ENCODE results near the gene SPPL3.

SPPL3 gene

GRCh38 chr12:120721866-120722265, 182.3 kb downstream of the SPPL3 start:
- no peak overlapping the region for H3K4me3 ChIP-seq (ENCODE audit: low read depth, low read length)
- TF ChIP-seq, protein P1, sequence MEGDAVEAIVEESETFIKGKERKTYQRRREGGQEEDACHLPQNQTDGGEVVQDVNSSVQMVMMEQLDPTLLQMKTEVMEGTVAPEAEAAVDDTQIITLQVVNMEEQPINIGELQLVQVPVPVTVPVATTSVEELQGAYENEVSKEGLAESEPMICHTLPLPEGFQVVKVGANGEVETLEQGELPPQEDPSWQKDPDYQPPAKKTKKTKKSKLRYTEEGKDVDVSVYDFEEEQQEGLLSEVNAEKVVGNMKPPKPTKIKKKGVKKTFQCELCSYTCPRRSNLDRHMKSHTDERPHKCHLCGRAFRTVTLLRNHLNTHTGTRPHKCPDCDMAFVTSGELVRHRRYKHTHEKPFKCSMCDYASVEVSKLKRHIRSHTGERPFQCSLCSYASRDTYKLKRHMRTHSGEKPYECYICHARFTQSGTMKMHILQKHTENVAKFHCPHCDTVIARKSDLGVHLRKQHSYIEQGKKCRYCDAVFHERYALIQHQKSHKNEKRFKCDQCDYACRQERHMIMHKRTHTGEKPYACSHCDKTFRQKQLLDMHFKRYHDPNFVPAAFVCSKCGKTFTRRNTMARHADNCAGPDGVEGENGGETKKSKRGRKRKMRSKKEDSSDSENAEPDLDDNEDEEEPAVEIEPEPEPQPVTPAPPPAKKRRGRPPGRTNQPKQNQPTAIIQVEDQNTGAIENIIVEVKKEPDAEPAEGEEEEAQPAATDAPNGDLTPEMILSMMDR (IDR thresholded peaks at IDR 0.05; ENCODE audit: low read depth, low read length, missing control alignments): no peak
- no peak for DNase-seq (ENCODE audit: low read depth)
- in situ Hi-C loops (cut with HindIII; ENCODE audit: low sequenced_read_pairs): loop anchor here (25.0 kb wide), 1 partner anchor 135 kb away; the partner anchor contains the start of gene POP5

DNA sequence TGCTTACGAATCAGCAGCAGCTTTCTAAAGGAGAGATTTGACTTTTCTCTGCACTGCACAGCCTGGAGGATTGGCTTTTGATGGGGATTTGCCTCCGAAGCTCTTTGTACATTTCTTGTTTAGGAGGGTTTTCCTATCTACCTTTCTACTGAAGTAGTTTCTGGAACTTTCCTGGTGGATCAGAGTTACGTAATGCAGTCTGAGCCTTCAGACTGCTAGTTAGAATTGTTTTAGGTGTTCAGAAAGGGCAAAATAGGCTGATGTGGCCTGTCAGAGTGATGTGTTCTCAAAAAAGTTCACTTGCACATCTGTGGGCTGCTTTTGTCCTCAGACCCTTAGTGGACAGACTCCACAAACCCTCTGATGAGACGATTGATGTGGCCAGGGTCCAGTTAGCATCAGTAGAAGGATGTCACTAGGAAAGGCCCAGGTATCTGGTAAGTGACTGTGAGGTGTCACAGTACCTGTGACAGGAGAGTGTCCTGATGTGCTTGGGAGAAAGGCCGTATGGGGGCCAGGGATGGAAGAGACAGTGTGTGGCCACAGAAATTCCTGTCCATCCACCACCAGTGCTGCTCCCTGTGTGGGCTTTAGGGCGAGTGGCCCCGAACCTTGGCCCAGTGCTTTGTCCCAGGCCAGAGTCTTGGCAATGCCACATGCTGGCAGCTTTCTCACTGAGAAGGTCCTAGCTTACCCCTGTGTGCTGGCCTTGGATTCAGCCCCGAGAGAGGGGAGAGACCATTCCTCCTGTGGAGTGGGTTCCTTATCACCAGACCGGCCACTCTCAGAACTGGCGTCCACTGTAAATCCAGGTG, 183.0 kb downstream of the SPPL3 start:
- DNase-seq (ENCODE audit: low read depth): no peak
- TF ChIP-seq, protein P1 (IDR thresholded peaks at IDR 0.05; ENCODE audit: low read depth, low read length, missing control alignments): no peak
- in situ Hi-C loops (cut with HindIII; ENCODE audit: low sequenced_read_pairs): loop anchor here (25.0 kb wide), 1 partner anchor 134 kb away; the partner anchor contains the start of gene POP5
- H3K4me3 ChIP-seq (ENCODE audit: low read depth, low read length): no peak overlapping the region

DNA sequence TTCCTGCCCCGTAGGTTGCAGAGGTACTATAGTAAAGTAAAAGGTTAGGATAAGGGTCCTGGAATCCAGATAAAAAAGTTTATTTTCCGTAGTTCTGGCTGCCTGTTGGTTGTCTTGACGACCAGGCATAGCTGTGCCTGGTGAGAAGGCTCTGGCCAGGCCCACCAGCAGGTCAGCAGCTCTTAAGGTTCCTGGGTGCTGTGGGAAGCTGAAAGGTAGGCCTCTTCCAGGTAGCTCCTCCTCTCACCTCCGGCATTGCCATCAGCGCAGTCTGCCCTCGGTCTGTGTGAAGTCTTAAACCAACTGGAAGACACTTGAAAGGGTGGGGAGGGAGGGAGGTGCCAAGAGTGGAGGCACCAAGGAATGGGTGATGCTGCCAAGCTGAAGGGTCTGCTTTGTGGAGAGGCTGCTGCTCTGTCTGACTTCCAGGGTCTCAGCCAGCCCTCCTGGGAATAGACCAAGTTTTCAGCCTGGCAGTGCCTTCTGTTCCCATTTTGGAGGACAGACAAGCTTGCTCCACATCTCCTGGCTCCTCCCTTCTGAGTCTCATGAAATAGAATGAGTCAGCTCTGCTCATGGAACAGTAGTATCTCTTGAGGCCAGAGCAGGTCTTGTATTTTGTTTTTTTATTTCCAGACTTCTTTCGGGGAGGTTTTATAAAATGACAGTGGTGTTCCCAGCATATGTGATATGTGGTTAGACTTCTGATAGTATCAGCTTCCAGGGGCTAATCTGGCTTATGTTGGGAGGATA, 183.7 kb downstream of the SPPL3 start:
- DNase-seq (ENCODE audit: low read depth): peak; percentile 18
- no peak overlapping the region for H3K4me3 ChIP-seq (ENCODE audit: low read depth, low read length)
- TF ChIP-seq, protein P1 (IDR thresholded peaks at IDR 0.05; ENCODE audit: low read depth, low read length, missing control alignments): no peak
- in situ Hi-C loops (cut with HindIII; ENCODE audit: low sequenced_read_pairs): loop anchor here (25.0 kb wide), 1 partner anchor 133 kb away; the partner anchor contains the start of gene POP5

DNA sequence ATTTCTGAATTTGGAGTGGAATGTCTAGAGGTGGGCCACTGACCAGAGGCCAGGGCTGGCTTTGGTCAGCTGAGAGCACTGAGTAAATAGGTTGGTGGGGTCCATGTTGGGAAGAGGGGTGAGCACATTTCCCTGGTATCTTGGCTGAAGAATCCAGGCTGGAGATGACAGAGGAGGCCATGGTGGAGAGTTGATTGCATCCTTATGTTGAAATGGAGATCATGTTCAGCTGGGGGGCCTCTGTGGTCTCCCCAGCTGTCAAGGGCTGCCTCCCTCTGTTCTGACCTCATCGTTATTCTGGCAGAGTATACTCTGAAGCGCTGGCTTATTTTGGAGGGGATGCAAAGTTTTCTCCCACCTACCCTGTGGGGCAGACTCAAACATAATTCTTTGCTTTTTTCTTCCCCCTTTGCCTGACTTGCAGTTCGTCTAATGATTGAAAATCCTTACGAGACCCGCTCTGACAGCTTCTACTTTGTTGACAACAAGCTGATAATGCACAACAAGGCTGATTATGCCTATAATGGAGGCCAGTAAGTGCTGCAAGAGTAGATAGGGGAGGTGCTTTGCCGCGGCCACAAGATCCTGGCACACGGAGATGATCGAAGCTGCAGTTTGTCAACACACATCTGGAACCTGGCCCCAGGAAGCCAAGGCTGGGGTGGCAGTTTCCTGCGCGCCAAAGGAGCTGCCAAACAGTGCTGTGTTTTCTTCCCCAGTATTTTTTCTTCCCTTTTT, 184.5 kb downstream of the SPPL3 start:
- no peak for DNase-seq (ENCODE audit: low read depth)
- TF ChIP-seq, protein P1 (IDR thresholded peaks at IDR 0.05; ENCODE audit: low read depth, low read length, missing control alignments): no peak
- H3K4me3 ChIP-seq (ENCODE audit: low read depth, low read length): no peak overlapping the region
- in situ Hi-C loops (cut with HindIII; ENCODE audit: low sequenced_read_pairs): loop anchor here (25.0 kb wide), 1 partner anchor 132 kb away; the partner anchor contains the start of gene POP5

- no peak for DNase-seq (ENCODE audit: low read depth)
- TF ChIP-seq, protein P1 (IDR thresholded peaks at IDR 0.05; ENCODE audit: low read depth, low read length, missing control alignments): no peak
- in situ Hi-C loops (cut with HindIII; ENCODE audit: low sequenced_read_pairs): loop anchor here (25.0 kb wide), 1 partner anchor 132 kb away; the partner anchor contains the start of gene POP5
- no peak overlapping the region for H3K4me3 ChIP-seq (ENCODE audit: low read depth, low read length)
These were observed 185.1 kb downstream of the SPPL3 start for GRCh38 chr12:120719072-120719471.

DNA sequence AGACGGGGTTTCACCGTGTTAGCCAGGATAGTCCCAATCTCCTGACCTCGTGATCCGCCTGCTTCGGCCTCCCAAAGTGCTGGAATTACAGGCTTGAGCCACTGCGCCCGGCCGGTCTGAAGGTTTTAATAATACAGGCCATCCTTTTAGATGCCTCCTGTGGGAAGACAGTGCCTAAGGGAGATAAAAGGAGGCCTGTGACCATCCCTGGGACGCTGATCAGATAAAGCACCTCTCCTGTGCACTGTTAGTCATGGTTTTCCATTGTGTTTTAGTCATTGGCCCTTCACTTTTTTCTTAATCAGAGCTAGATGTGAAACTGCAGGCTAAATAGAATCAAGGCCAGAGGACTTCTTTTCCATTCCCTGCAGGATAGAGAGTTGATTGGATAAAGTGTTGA, 186.1 kb downstream of the SPPL3 start:
- DNase-seq (ENCODE audit: low read depth): no peak
- H3K4me3 ChIP-seq (ENCODE audit: low read depth, low read length): no peak overlapping the region
- in situ Hi-C loops (cut with HindIII; ENCODE audit: low sequenced_read_pairs): loop anchor here (25.0 kb wide), 1 partner anchor 131 kb away; the partner anchor contains the start of gene POP5

More for the DNA sequence above, 186.1 kb downstream of the SPPL3 start:
- TF ChIP-seq, protein P1 (IDR thresholded peaks at IDR 0.05; ENCODE audit: low read depth, low read length, missing control alignments): no peak

Measured in astrocyte of the cerebellum (primary cell).